GM23338 (cell line): ENCODE measurements around the gene RASSF4. TPM values are rescaled to one million over a fixed set of nuclear protein-coding genes. Genes with fewer than 3 reads are reported as not detected.

Experiments
- ATAC-seq: fragments of 200-7000 bp; cut with Tn5 transposase; 3 replicates; pipeline ENCODE4 v1.9.1; 2020
- DNase-seq: peaks from one replicate; pipeline ENCODE4 v3.0.0-alpha.2; 2015; ENCODE audit warnings: low spot score
- H2AFZ ChIP-seq: fragments of 200-600 bp; sonication (generic); 2 replicates; pipeline ENCODE4 v1.8.0; 2016; ENCODE audit warnings: antibody characterized with exemption, mild to moderate bottlenecking, moderate library complexity
- H3F3A ChIP-seq: fragments of 200-600 bp; sonication (generic); replicated peaks from 2 replicates; pipeline ENCODE4 v1.8.0; 2017; ENCODE audit warnings: antibody characterized with exemption, mixed run types, low read depth
- H3K27ac ChIP-seq: fragments of 200-600 bp; sonication (generic); 2 replicates; pipeline ENCODE4 v1.6.1; 2016; ENCODE audit warnings: low read depth
- H3K27me3 ChIP-seq: fragments of 200-600 bp; sonication (generic); 2 replicates; pipeline ENCODE4 v1.8.0; 2016; ENCODE audit warnings: mild to moderate bottlenecking, mixed run types, moderate library complexity; ENCODE audit not compliant: insufficient read depth
- H3K36me3 ChIP-seq: fragments of 200-600 bp; sonication (generic); 2 replicates; pipeline ENCODE4 v1.8.0; 2016; ENCODE audit warnings: mild to moderate bottlenecking; ENCODE audit not compliant: insufficient read depth
- H3K4me1 ChIP-seq: fragments of 200-600 bp; sonication (generic); 2 replicates; pipeline ENCODE4 v1.8.0; 2016; ENCODE audit warnings: mild to moderate bottlenecking, moderate library complexity; ENCODE audit not compliant: insufficient read depth
- H3K4me2 ChIP-seq: fragments of 200-600 bp; sonication (generic); 2 replicates; pipeline ENCODE4 v1.7.1; 2017; ENCODE audit warnings: mixed run types
- H3K4me3 ChIP-seq: fragments of 200-600 bp; sonication (generic); 2 replicates; pipeline ENCODE4 v1.6.1; 2016; ENCODE audit warnings: mixed run types
- H3K79me2 ChIP-seq: fragments of 200-600 bp; sonication (generic); replicated peaks from 2 replicates; pipeline ENCODE4 v1.8.0; 2017; ENCODE audit warnings: mild to moderate bottlenecking; ENCODE audit not compliant: insufficient read depth
- H3K9me2 ChIP-seq: fragments of 200-600 bp; sonication (generic); 2 replicates; pipeline ENCODE4 v1.8.0; 2017; ENCODE audit not compliant: insufficient read depth
- H4K20me1 ChIP-seq: fragments of 200-600 bp; sonication (generic); replicated peaks from 2 replicates; pipeline ENCODE4 v1.8.0; 2017; ENCODE audit warnings: mild to moderate bottlenecking; ENCODE audit not compliant: insufficient read depth
- H3K27ac Mint-ChIP-seq: 2 replicates; pipeline ENCODE4 v1.8.0; 2020; ENCODE audit warnings: inconsistent platforms, mild to moderate bottlenecking, moderate library complexity, mixed read lengths
- H3K27me3 Mint-ChIP-seq: 3 replicates; pipeline ENCODE4 v1.8.0; 2022; ENCODE audit warnings: low read depth, mild to moderate bottlenecking, moderate library complexity, mixed read lengths, inconsistent platforms; ENCODE audit not compliant: insufficient read depth, poor library complexity
- H3K36me3 Mint-ChIP-seq: 3 replicates; pipeline ENCODE4 v1.8.0; 2021; ENCODE audit warnings: low read depth, mild to moderate bottlenecking, inconsistent platforms, moderate library complexity, mixed read lengths
- H3K4me1 Mint-ChIP-seq: 3 replicates; pipeline ENCODE4 v1.8.0; 2020; ENCODE audit warnings: mild to moderate bottlenecking, inconsistent platforms, mixed read lengths
- H3K4me3 Mint-ChIP-seq: 3 replicates; pipeline ENCODE4 v1.8.0; 2021; ENCODE audit warnings: moderate library complexity, mild to moderate bottlenecking, inconsistent platforms, mixed read lengths
- H3K9me3 Mint-ChIP-seq: 3 replicates; pipeline ENCODE4 v1.8.0; 2020; ENCODE audit warnings: moderate library complexity, mild to moderate bottlenecking, inconsistent platforms, mixed read lengths
- CREB1 ChIP-seq: fragments of 250-450 bp; sonication (Bioruptor Pico); IDR thresholded peaks from 2 replicates; pipeline ENCODE4 v1.5.0; 2020; ENCODE audit warnings: low read depth, mild to moderate bottlenecking, moderate library complexity
- CTCF ChIP-seq, 2 experiments: fragments of 200-600 bp in 1 of 2; sonication (generic) in 1 of 2; conservative IDR thresholded peaks; 2 replicates each; pipeline versions ENCODE4 v1.5.1 to v1.6.1; 2016 to 2017; ENCODE audit warnings: antibody characterized with exemption in 2 of 2, low read depth in 2 of 2, mild to moderate bottlenecking in 2 of 2, moderate library complexity in 1 of 2
- ETS1 ChIP-seq: IDR thresholded peaks from 2 replicates; pipeline ENCODE4 v1.6.1; 2016; ENCODE audit warnings: antibody characterized with exemption
- EZH2 ChIP-seq: fragments of 200-600 bp; sonication (generic); IDR thresholded peaks from one replicate; pipeline ENCODE4 v1.8.0; 2017; ENCODE audit warnings: antibody characterized with exemption, mild to moderate bottlenecking, low read depth; ENCODE audit not compliant: unreplicated experiment
- EZH2phosphoT487 ChIP-seq: fragments of 200-600 bp; sonication (generic); IDR thresholded peaks from one replicate; pipeline ENCODE4 v1.8.1; 2018; ENCODE audit warnings: antibody characterized with exemption; ENCODE audit not compliant: unreplicated experiment
- JUNB ChIP-seq: IDR thresholded peaks from one replicate; pipeline ENCODE4 v1.6.1; 2016; ENCODE audit warnings: antibody characterized with exemption; ENCODE audit not compliant: unreplicated experiment
- NANOG ChIP-seq: IDR thresholded peaks from 2 replicates; pipeline ENCODE4 v1.6.1; 2016; ENCODE audit warnings: antibody characterized with exemption, borderline replicate concordance
- POLR2AphosphoS5 ChIP-seq: IDR thresholded peaks from 2 replicates; pipeline ENCODE4 v1.6.1; 2016; ENCODE audit warnings: antibody characterized with exemption, low read depth
- REST ChIP-seq: IDR thresholded peaks from one replicate; pipeline ENCODE4 v1.6.1; 2018; ENCODE audit warnings: antibody characterized with exemption; ENCODE audit not compliant: unreplicated experiment
- STAT1 ChIP-seq: IDR thresholded peaks from one replicate; pipeline ENCODE4 v1.6.1; 2016; ENCODE audit warnings: antibody characterized with exemption; ENCODE audit not compliant: unreplicated experiment
- ZNF114 ChIP-seq: fragments of 250-450 bp; sonication (Bioruptor Pico); IDR thresholded peaks from 2 replicates; pipeline ENCODE4 v1.5.0; 2020; ENCODE audit warnings: mild to moderate bottlenecking, moderate library complexity
- ZNF331 ChIP-seq: fragments of 250-450 bp; sonication (Bioruptor Pico); IDR thresholded peaks from 2 replicates; pipeline ENCODE4 v1.5.0; 2020; ENCODE audit warnings: low read depth, mild to moderate bottlenecking, moderate library complexity
- ZNF462 ChIP-seq: fragments of 250-450 bp; sonication (Bioruptor Pico); IDR thresholded peaks from 2 replicates; pipeline ENCODE4 v1.5.0; 2020; ENCODE audit warnings: mild to moderate bottlenecking, moderate library complexity
- polyA plus RNA-seq: library from polyadenylated mRNA; unstranded; fragments of >200 nt; fragmentation: Nextera tagmentation; extraction: Ambion mirVana; gene quantifications from 2 replicates; pipeline ENCODE4 v1.2.1, GENCODE V29; 2016
- total RNA-seq: library from RNA; depleted of rRNA; stranded (reverse); fragments of >200 nt; shearing (Covaris generic); gene quantifications from 2 replicates; pipeline ENCODE4 v1.2.3, GENCODE V29; 2014

The RASSF4 gene
- total and polyA plus RNA-seq, 2 experiments from 2014 or later, result 12.4 to 13.6 TPM

- H3K9me2 ChIP-seq, result no peaks in the 10 kb centered on the region
- TF ChIP-seq JUNB (no peak), CTCF (conservative IDR thresholded peaks at IDR 0.05; ENCODE audit: low read depth in 2 of 2) (no peak), STAT1 (no peak), ZNF331 (CRISPR knock-in tag) (no peak), ZNF114 (CRISPR knock-in tag) (no peak), ZNF462 (CRISPR knock-in tag) (no peak), EZH2 (no peak), EZH2phosphoT487 (no peak), POLR2AphosphoS5 (no peak), ETS1 (no peak), CREB1 (no peak), NANOG (no peak), REST (no peak)
- H3K27me3 Mint-ChIP-seq, result peaks cover 19% of the 10 kb centered on the region
- no peaks in the 10 kb centered on the region for H3K9me3 Mint-ChIP-seq
- no peaks in the 10 kb centered on the region for H3K36me3 ChIP-seq
- no peak overlapping the region for H2AFZ ChIP-seq
- no peaks in the 10 kb centered on the region for H3F3A ChIP-seq
- H3K4me1 Mint-ChIP-seq, result peaks cover 56% of the 10 kb centered on the region
- H3K36me3 Mint-ChIP-seq, result no peaks in the 10 kb centered on the region; the same call in 2 of the 3 replicates
- DNase-seq (no peak), ATAC-seq (no peak)
- H3K4me2 ChIP-seq, result no peak overlapping the region
- no peaks in the 10 kb centered on the region for H3K79me2 ChIP-seq
- H3K27me3 ChIP-seq, result no peaks in the 10 kb centered on the region
- H3K4me3 Mint-ChIP-seq, result no peak overlapping the region
- no peak overlapping the region for H3K4me3 ChIP-seq
- H4K20me1 ChIP-seq, result no peaks in the 10 kb centered on the region
- H3K27ac ChIP-seq, result no peak overlapping the region
- H3K27ac Mint-ChIP-seq, result no peak overlapping the region
- peaks cover 39% of the 10 kb centered on the region for H3K4me1 ChIP-seq
Measured at GRCh38 chr10:44982496-44982895, 22.9 kb downstream of the RASSF4 start.
